ENCODE results near the gene YIPF5. TPM values are rescaled to one million over a fixed set of nuclear protein-coding genes. Genes with fewer than 3 reads are reported as not detected.

The YIPF5 gene
- polyA plus RNA-seq, 1 donor (not counting 4 experiments of a cell fraction or from before 2014, with no cell fraction given), result 83.9 TPM

DNA sequence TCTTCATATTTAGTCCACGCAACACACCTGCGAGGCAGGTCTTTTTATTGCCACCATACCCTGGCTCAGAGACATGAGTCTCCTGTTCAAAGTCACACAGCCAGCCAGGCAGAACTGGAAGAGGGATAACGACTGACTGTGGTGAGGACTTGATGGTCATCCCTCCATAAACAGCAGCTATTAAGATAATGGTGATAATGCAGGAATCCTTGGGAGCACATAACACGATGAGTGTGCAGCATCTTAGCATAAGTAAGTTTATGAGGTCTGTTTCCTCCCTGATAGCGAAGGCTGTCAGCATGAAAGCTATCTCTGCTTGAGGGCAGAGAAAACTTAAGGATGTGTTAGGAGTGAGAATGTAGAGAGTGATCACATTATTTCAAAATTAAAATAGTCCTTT lies 31.1 kb upstream of the YIPF5 start:
- Histone ChIP-seq H3K4me2 (ENCODE audit: control insufficient read depth, extremely low read depth, insufficient read depth, low read depth, low read length) (no peak overlapping the region), H4K20me1 (ENCODE audit: control insufficient read depth, extremely low read depth, insufficient read depth, low read length) (no peaks in the 10 kb centered on the region), H3K9me3 (ENCODE audit: control insufficient read depth, low read depth, low read length) (no peaks in the 10 kb centered on the region), H2AFZ (ENCODE audit: control insufficient read depth, low read length) (no peak overlapping the region), H3K9me1 (ENCODE audit: control insufficient read depth, extremely low read depth, insufficient read depth, low read length) (no peaks in the 10 kb centered on the region), H3K27ac (ENCODE audit: control insufficient read depth, insufficient read depth, low read length) (no peak overlapping the region), H3K27me3 (ENCODE audit: control insufficient read depth, extremely low read depth, insufficient read depth, low read length) (peaks cover 24% of the 10 kb centered on the region), H3K4me3 (ENCODE audit: control insufficient read depth in 2 of 3, extremely low read depth in 1 of 3, insufficient read depth in 2 of 3, low read depth in 1 of 3, low read length in 3 of 3) (no peak overlapping the region), H3K9ac (ENCODE audit: control insufficient read depth, extremely low read depth, insufficient read depth, low read length) (no peak overlapping the region), H3K36me3 (ENCODE audit: control insufficient read depth in 2 of 2, extremely low read depth in 1 of 2, insufficient read depth in 2 of 2, low read length in 2 of 2) (no peaks in the 10 kb centered on the region), H3K4me1 (ENCODE audit: control insufficient read depth, extremely low read depth, insufficient read depth, low read length) (no peaks in the 10 kb centered on the region), H3K79me2 (ENCODE audit: control insufficient read depth, insufficient read depth, low read length) (no peaks in the 10 kb centered on the region)
- TF ChIP-seq, protein P1, sequence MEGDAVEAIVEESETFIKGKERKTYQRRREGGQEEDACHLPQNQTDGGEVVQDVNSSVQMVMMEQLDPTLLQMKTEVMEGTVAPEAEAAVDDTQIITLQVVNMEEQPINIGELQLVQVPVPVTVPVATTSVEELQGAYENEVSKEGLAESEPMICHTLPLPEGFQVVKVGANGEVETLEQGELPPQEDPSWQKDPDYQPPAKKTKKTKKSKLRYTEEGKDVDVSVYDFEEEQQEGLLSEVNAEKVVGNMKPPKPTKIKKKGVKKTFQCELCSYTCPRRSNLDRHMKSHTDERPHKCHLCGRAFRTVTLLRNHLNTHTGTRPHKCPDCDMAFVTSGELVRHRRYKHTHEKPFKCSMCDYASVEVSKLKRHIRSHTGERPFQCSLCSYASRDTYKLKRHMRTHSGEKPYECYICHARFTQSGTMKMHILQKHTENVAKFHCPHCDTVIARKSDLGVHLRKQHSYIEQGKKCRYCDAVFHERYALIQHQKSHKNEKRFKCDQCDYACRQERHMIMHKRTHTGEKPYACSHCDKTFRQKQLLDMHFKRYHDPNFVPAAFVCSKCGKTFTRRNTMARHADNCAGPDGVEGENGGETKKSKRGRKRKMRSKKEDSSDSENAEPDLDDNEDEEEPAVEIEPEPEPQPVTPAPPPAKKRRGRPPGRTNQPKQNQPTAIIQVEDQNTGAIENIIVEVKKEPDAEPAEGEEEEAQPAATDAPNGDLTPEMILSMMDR (optimal IDR thresholded peaks at IDR 0.05 in 1 of 3, IDR thresholded peaks at IDR 0.05 in 1 of 3, conservative IDR thresholded peaks at IDR 0.05 in 1 of 3; ENCODE audit: extremely low read depth in 1 of 3, insufficient read depth in 2 of 3, low read length in 3 of 3), result no peak
- TF ChIP-seq EZH2 (IDR thresholded peaks at IDR 0.05; ENCODE audit: low read length), result no peak
- DNase-seq (ENCODE audit: low read depth, low spot score) (no peak), FAIRE-seq (no peak)
- dilution Hi-C loops (cut with MboI; ENCODE audit: extremely low pct_ligation_motif_present, low sequenced_read_pairs), result no loop called here

DNA sequence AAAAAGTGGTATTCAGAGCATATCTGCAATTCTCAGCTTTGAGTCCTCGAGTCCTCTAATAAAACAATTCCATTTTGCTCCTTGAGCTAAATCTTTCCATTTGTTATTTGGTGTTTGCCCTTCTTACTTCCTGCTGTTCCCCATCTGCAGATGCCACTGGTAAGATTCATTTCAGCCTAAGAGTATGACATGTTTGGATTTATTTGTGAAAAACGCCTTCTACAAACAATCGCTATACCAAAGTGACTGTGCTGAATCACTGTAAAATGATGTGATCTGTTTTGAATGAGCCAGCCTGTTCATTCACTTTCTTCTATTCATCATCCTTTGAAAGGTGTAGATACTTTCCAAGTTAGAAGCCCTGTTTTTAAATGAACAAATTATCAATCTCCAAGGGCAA lies 27.9 kb upstream of the YIPF5 start:
- Histone ChIP-seq H4K20me1 (ENCODE audit: control insufficient read depth, extremely low read depth, insufficient read depth, low read length) (no peaks in the 10 kb centered on the region), H2AFZ (ENCODE audit: control insufficient read depth, low read length) (no peak overlapping the region), H3K4me2 (ENCODE audit: control insufficient read depth, extremely low read depth, insufficient read depth, low read depth, low read length) (no peak overlapping the region), H3K36me3 (ENCODE audit: control insufficient read depth in 2 of 2, extremely low read depth in 1 of 2, insufficient read depth in 2 of 2, low read length in 2 of 2) (no peaks in the 10 kb centered on the region), H3K27me3 (ENCODE audit: control insufficient read depth, extremely low read depth, insufficient read depth, low read length) (peaks cover 8% of the 10 kb centered on the region), H3K4me3 (ENCODE audit: control insufficient read depth in 2 of 3, extremely low read depth in 1 of 3, insufficient read depth in 2 of 3, low read depth in 1 of 3, low read length in 3 of 3) (no peak overlapping the region), H3K4me1 (ENCODE audit: control insufficient read depth, extremely low read depth, insufficient read depth, low read length) (no peaks in the 10 kb centered on the region), H3K9me1 (ENCODE audit: control insufficient read depth, extremely low read depth, insufficient read depth, low read length) (no peaks in the 10 kb centered on the region), H3K27ac (ENCODE audit: control insufficient read depth, insufficient read depth, low read length) (no peak overlapping the region), H3K9ac (ENCODE audit: control insufficient read depth, extremely low read depth, insufficient read depth, low read length) (no peak overlapping the region), H3K9me3 (ENCODE audit: control insufficient read depth, low read depth, low read length) (no peaks in the 10 kb centered on the region), H3K79me2 (ENCODE audit: control insufficient read depth, insufficient read depth, low read length) (no peaks in the 10 kb centered on the region)
- no peak for FAIRE-seq
- no peak for TF ChIP-seq EZH2 (IDR thresholded peaks at IDR 0.05; ENCODE audit: low read length)
- TF ChIP-seq, protein P1 (optimal IDR thresholded peaks at IDR 0.05 in 1 of 3, IDR thresholded peaks at IDR 0.05 in 1 of 3, conservative IDR thresholded peaks at IDR 0.05 in 1 of 3; ENCODE audit: extremely low read depth in 1 of 3, insufficient read depth in 2 of 3, low read length in 3 of 3), result no peak
- no peak for DNase-seq (ENCODE audit: low read depth, low spot score)
- dilution Hi-C loops (cut with MboI; ENCODE audit: extremely low pct_ligation_motif_present, low sequenced_read_pairs), result no loop called here

Measured in keratinocyte (primary cell).